IMR-90 (cell line): ENCODE results near the gene LMNTD2. TPM values are rescaled to one million over a fixed set of nuclear protein-coding genes. Genes with fewer than 3 reads are reported as not detected.

Experiments used
- ATAC-seq: fragments of 200-7000 bp; cut with Tn5 transposase; 2 replicates; pipeline ENCODE4 v1.9.1; 2020; ENCODE audit warnings: low read depth, mild to moderate bottlenecking, moderate library complexity
- BruUV-seq: library from RNA; stranded (reverse); fragments of 400-500 nt; replicated peaks from 2 replicates; lab custom pipeline; 2021; lab: Mats Ljungman, UMichigan
- CTCF ChIA-PET: fragments of 300-600 bp; formaldehyde crosslinking; extraction: SDS; loops from one replicate; lab custom pipeline; 2021; ENCODE audit warnings: antibody characterized with exemption; lab: Yijun Ruan, JAX
- POLR2A ChIA-PET: fragments of 300-600 bp; sonication (Branson Sonifier 250); formaldehyde crosslinking; loops from one replicate; lab custom pipeline; 2022; ENCODE audit warnings: antibody characterized with exemption; ENCODE audit not compliant: unreplicated experiment; lab: Charles Lee
- DNase-seq: peaks from one replicate; pipeline ENCODE4 v3.0.0; 2013
- H2AFZ ChIP-seq: replicated peaks from 2 replicates; pipeline ENCODE3; 2013; ENCODE audit warnings: low read length, mild to moderate bottlenecking; ENCODE audit not compliant: poor library complexity
- H2AK5ac ChIP-seq: 2 replicates; pipeline ENCODE4 v1.6.1; 2013; ENCODE audit warnings: low read depth, low read length, inconsistent platforms
- H2AK9ac ChIP-seq: replicated peaks from 2 replicates; pipeline ENCODE3; 2013; ENCODE audit warnings: mild to moderate bottlenecking, low read depth, low read length, moderate library complexity; ENCODE audit not compliant: poor library complexity
- H2BK120ac ChIP-seq: 2 replicates; pipeline ENCODE4 v1.6.1; 2013; ENCODE audit warnings: low read depth, low read length, inconsistent platforms
- H2BK15ac ChIP-seq: 3 replicates; pipeline ENCODE4 v1.6.1; 2013; ENCODE audit warnings: low read depth, low read length, inconsistent platforms
- H2BK20ac ChIP-seq: 2 replicates; pipeline ENCODE4 v1.6.1; 2013; ENCODE audit warnings: low read depth, mild to moderate bottlenecking, inconsistent platforms, low read length, moderate library complexity
- H2BK5ac ChIP-seq: 2 replicates; pipeline ENCODE4 v1.6.1; 2013; ENCODE audit warnings: mild to moderate bottlenecking, low read depth, low read length, inconsistent platforms; ENCODE audit not compliant: poor library complexity, severe bottlenecking
- H3K14ac ChIP-seq: replicated peaks from 2 replicates; pipeline ENCODE4 v1.6.1; 2013; ENCODE audit warnings: low read depth, low read length, inconsistent platforms
- H3K18ac ChIP-seq: 2 replicates; pipeline ENCODE4 v1.6.1; 2013; ENCODE audit warnings: low read depth, low read length, control low read depth
- H3K23ac ChIP-seq: 2 replicates; pipeline ENCODE4 v1.6.1; 2013; ENCODE audit warnings: low read depth, low read length, inconsistent platforms
- H3K27ac ChIP-seq: 2 replicates; pipeline ENCODE4 v1.5.1; 2013; ENCODE audit warnings: mild to moderate bottlenecking, control low read depth, low read length; ENCODE audit not compliant: insufficient read depth
- H3K27me3 ChIP-seq: 2 replicates; pipeline ENCODE4 v1.6.1; 2013; ENCODE audit warnings: low read length; ENCODE audit not compliant: control insufficient read depth, insufficient read depth
- H3K36me3 ChIP-seq: 2 replicates; pipeline ENCODE4 v1.6.1; 2013; ENCODE audit warnings: low read length, mixed read lengths; ENCODE audit not compliant: control insufficient read depth, insufficient read depth
- H3K4ac ChIP-seq: 2 replicates; pipeline ENCODE4 v1.6.1; 2013; ENCODE audit warnings: low read depth, low read length, inconsistent platforms
- H3K4me1 ChIP-seq: 2 replicates; pipeline ENCODE4 v1.6.1; 2013; ENCODE audit warnings: low read length, mixed read lengths; ENCODE audit not compliant: control insufficient read depth, insufficient read depth
- H3K4me2 ChIP-seq: 2 replicates; pipeline ENCODE4 v1.6.1; 2013; ENCODE audit warnings: low read depth, mild to moderate bottlenecking, control low read depth, low read length, moderate library complexity
- H3K4me3 ChIP-seq: 2 replicates; pipeline ENCODE4 v1.5.1; 2013; ENCODE audit warnings: low read depth, mild to moderate bottlenecking, control low read depth, low read length, moderate library complexity; ENCODE audit not compliant: insufficient read depth
- H3K56ac ChIP-seq: 2 replicates; pipeline ENCODE4 v1.6.1; 2013; ENCODE audit warnings: low read length, inconsistent platforms; ENCODE audit not compliant: insufficient read depth; ENCODE audit errors: extremely low read depth
- H3K79me1 ChIP-seq, 2 experiments: 2 replicates each; pipeline ENCODE4 v1.6.1; 2013; ENCODE audit warnings: low read length in 2 of 2, inconsistent platforms in 1 of 2, low read depth in 1 of 2
- H3K9ac ChIP-seq: 2 replicates; pipeline ENCODE4 v1.6.1; 2013; ENCODE audit warnings: low read depth, low read length, control low read depth
- H3K9me1 ChIP-seq: 2 replicates; pipeline ENCODE4 v1.6.1; 2013; ENCODE audit warnings: low read length, inconsistent platforms; ENCODE audit not compliant: insufficient read depth
- H3K9me3 ChIP-seq: 2 replicates; pipeline ENCODE4 v1.6.1; 2013; ENCODE audit warnings: low read length; ENCODE audit not compliant: control insufficient read depth, insufficient read depth
- H4K20me1 ChIP-seq: 2 replicates; pipeline ENCODE4 v1.6.1; 2013; ENCODE audit warnings: low read length, inconsistent platforms; ENCODE audit not compliant: insufficient read depth
- H4K5ac ChIP-seq: 2 replicates; pipeline ENCODE4 v1.6.1; 2013; ENCODE audit warnings: mild to moderate bottlenecking, low read depth, low read length, control low read depth
- H4K8ac ChIP-seq, 2 experiments: 2 replicates each; pipeline ENCODE4 v1.6.1; 2013; ENCODE audit warnings: low read depth in 2 of 2, low read length in 2 of 2, control low read depth in 1 of 2, inconsistent platforms in 1 of 2
- H4K91ac ChIP-seq: 2 replicates; pipeline ENCODE4 v1.6.1; 2013; ENCODE audit warnings: low read depth, low read length, inconsistent platforms; ENCODE audit not compliant: insufficient read depth
- BHLHE40 ChIP-seq: fragments of 150-350 bp; IDR thresholded peaks from 2 replicates; pipeline ENCODE4 v1.6.1; 2016; ENCODE audit warnings: mild to moderate bottlenecking, low read depth, low read length
- CEBPB ChIP-seq: IDR thresholded peaks from 2 replicates; pipeline ENCODE4 v1.6.1; 2012; ENCODE audit warnings: low read depth, low read length, improper control_type of control experiment
- CHD1 ChIP-seq: IDR thresholded peaks from 2 replicates; pipeline ENCODE4 v1.6.1; 2012; ENCODE audit warnings: low read depth, low read length, improper control_type of control experiment
- FOS ChIP-seq: fragments of 150-350 bp; IDR thresholded peaks from 2 replicates; pipeline ENCODE4 v1.6.1; 2016; ENCODE audit warnings: low read depth, low read length
- MAFK ChIP-seq: IDR thresholded peaks from 2 replicates; pipeline ENCODE4 v1.6.1; 2012; ENCODE audit warnings: low read depth, low read length, improper control_type of control experiment
- MXI1 ChIP-seq: IDR thresholded peaks from 2 replicates; pipeline ENCODE4 v1.6.1; 2012; ENCODE audit warnings: low read depth, mild to moderate bottlenecking, low read length, moderate library complexity, borderline replicate concordance
- RAD21 ChIP-seq: IDR thresholded peaks from 2 replicates; pipeline ENCODE4 v1.6.1; 2012; ENCODE audit warnings: low read length, improper control_type of control experiment
- RCOR1 ChIP-seq: IDR thresholded peaks from 2 replicates; pipeline ENCODE4 v1.6.1; 2012; ENCODE audit warnings: mild to moderate bottlenecking, low read length, improper control_type of control experiment; ENCODE audit not compliant: insufficient replicate concordance
- SMC3 ChIP-seq: fragments of 150-350 bp; IDR thresholded peaks from 2 replicates; pipeline ENCODE4 v1.6.1; 2016; ENCODE audit warnings: low read depth, mild to moderate bottlenecking, antibody characterized with exemption, low read length, moderate library complexity
- WGBS, 2 experiments: methylation state at CpG; one replicate each; pipeline versions ENCODE4 v1.1.5 to v1.1.7; 2013; ENCODE audit warnings: missing lambda C conversion rate in 2 of 2; ENCODE audit not compliant: insufficient read length in 1 of 2; ENCODE audit errors: extremely low coverage in 2 of 2; 5-methylcytosine and 5-hydroxymethylcytosine counted together
- dilution Hi-C: fragments of 300-500 bp; cut with HindIII; formaldehyde crosslinking; loops from one replicate; pipeline ENCODE4 v1.14.3; 2018; ENCODE audit warnings: low sequenced_read_pairs; ENCODE audit not compliant: unreplicated experiment
- in situ Hi-C: fragments of 300-500 bp; cut with MboI; formaldehyde crosslinking; loops from 3 replicates; pipeline ENCODE4 v1.14.3; 2019; ENCODE audit warnings: low sequenced_read_pairs, inconsistent platforms, mixed read lengths
- intact Hi-C: fragments of 100-400 bp; cut with micrococcal nuclease; formaldehyde crosslinking; loops from 2 replicates; pipeline ENCODE4 v1.10.0; 2022
- polyA plus RNA-seq, 3 experiments: library from polyadenylated mRNA; depleted of rRNA; stranded (reverse); fragments of >200 nt; gene quantifications; 2 replicates each; pipeline ENCODE4 v1.2.3, GENCODE V29; 2012; ENCODE audit warnings: low replicate concordance in 1 of 3
- total RNA-seq: library from RNA; depleted of rRNA; stranded (reverse); fragments of >200 nt; gene quantifications from 2 replicates; pipeline ENCODE4 v1.2.3, GENCODE V29; 2012
- TF ChIP-seq, protein P1 (sequence below): conservative IDR thresholded peaks from 2 replicates; pipeline ENCODE4 v1.5.1; 2012; ENCODE audit warnings: mild to moderate bottlenecking, low read depth, low read length, improper control_type of control experiment
- TF ChIP-seq, protein P2 (sequence below): fragments of 150-350 bp; IDR thresholded peaks from 2 replicates; pipeline ENCODE4 v1.6.1; 2017; ENCODE audit warnings: mild to moderate bottlenecking, antibody characterized with exemption, low read length, low read depth
- TF ChIP-seq, protein P3 (sequence below): fragments of 150-350 bp; IDR thresholded peaks from 2 replicates; pipeline ENCODE4 v1.6.1; 2016; ENCODE audit warnings: low read depth, mild to moderate bottlenecking, low read length, moderate library complexity, borderline replicate concordance

LMNTD2 gene
- total and polyA plus RNA-seq, 2 of the 4 experiments (the other 2 are of a cell fraction) = 0.18 to 1.3 TPM

DNA sequence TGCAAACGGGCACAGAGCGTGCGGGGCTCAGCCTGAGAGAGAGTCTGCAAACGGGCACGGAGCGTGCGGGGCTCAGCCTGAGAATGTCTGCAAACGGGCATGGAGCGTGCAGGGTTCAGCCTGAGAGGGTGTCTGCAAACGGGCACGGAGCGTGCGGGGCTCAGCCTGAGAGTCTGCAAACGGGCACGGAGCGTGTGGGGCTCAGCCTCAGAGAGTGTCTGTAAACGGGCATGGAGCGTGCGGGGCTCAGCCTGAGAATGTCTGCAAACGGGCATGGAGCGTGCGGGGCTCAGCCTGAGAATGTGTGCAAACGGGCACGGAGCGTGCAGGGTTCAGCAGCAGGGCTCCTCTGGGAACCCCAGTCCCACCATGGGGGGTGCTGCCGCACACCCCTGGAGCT lies 29.3 kb upstream of the LMNTD2 start:
- WGBS, 2 experiments = 93% methylated on average over 18 of the region's 26 CpGs; no CpG with 5 or more reads in 1 of the 2 experiments
- CTCF ChIA-PET = no interaction called here

More for the DNA sequence above, 29.3 kb upstream of the LMNTD2 start:
- no peaks in the 10 kb centered on the region for H3K9me3 ChIP-seq
- dilution Hi-C loops (no loop called here), intact Hi-C loops (no loop called here), in situ Hi-C loops (no loop called here)
- peaks cover 7% of the 10 kb centered on the region; the same call in 1 of the 2 replicates for H3K4me1 ChIP-seq
- TF ChIP-seq, protein P1, sequence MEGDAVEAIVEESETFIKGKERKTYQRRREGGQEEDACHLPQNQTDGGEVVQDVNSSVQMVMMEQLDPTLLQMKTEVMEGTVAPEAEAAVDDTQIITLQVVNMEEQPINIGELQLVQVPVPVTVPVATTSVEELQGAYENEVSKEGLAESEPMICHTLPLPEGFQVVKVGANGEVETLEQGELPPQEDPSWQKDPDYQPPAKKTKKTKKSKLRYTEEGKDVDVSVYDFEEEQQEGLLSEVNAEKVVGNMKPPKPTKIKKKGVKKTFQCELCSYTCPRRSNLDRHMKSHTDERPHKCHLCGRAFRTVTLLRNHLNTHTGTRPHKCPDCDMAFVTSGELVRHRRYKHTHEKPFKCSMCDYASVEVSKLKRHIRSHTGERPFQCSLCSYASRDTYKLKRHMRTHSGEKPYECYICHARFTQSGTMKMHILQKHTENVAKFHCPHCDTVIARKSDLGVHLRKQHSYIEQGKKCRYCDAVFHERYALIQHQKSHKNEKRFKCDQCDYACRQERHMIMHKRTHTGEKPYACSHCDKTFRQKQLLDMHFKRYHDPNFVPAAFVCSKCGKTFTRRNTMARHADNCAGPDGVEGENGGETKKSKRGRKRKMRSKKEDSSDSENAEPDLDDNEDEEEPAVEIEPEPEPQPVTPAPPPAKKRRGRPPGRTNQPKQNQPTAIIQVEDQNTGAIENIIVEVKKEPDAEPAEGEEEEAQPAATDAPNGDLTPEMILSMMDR = no peak
- TF ChIP-seq RAD21 (no peak), RCOR1 (no peak), MXI1 (no peak), FOS (no peak), BHLHE40 (no peak), MAFK (no peak), CHD1 (no peak), CEBPB (no peak), SMC3 (no peak)
- TF ChIP-seq, protein P2, sequence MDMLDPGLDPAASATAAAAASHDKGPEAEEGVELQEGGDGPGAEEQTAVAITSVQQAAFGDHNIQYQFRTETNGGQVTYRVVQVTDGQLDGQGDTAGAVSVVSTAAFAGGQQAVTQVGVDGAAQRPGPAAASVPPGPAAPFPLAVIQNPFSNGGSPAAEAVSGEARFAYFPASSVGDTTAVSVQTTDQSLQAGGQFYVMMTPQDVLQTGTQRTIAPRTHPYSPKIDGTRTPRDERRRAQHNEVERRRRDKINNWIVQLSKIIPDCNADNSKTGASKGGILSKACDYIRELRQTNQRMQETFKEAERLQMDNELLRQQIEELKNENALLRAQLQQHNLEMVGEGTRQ = no peak
- TF ChIP-seq, protein P3, sequence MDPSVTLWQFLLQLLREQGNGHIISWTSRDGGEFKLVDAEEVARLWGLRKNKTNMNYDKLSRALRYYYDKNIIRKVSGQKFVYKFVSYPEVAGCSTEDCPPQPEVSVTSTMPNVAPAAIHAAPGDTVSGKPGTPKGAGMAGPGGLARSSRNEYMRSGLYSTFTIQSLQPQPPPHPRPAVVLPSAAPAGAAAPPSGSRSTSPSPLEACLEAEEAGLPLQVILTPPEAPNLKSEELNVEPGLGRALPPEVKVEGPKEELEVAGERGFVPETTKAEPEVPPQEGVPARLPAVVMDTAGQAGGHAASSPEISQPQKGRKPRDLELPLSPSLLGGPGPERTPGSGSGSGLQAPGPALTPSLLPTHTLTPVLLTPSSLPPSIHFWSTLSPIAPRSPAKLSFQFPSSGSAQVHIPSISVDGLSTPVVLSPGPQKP = no peak
- no peak for DNase-seq
- H4K20me1 ChIP-seq = peaks cover 67% of the 10 kb centered on the region
- H4K91ac ChIP-seq = no peak overlapping the region
- H3K27ac ChIP-seq = no peak overlapping the region
- H4K8ac ChIP-seq = no peak overlapping the region
- no peaks in the 10 kb centered on the region for H3K27me3 ChIP-seq
- no peak overlapping the region for H3K14ac ChIP-seq
- H2BK120ac ChIP-seq = no peak overlapping the region
- POLR2A ChIA-PET = no interaction called here
- H3K9ac ChIP-seq = no peak overlapping the region
- peak overlapping the region; percentile 55 for H2AK9ac ChIP-seq
- H3K4me3 ChIP-seq = no peak overlapping the region
- no peak overlapping the region for H3K4ac ChIP-seq
- no peak overlapping the region for H2AK5ac ChIP-seq
- no peak overlapping the region for H3K56ac ChIP-seq
- peaks cover 6% of the 10 kb centered on the region; the same call in 1 of the 2 replicates for H3K9me1 ChIP-seq
- BruUV-seq = no TSS peak
- H2BK20ac ChIP-seq = no peak overlapping the region
- H2AFZ ChIP-seq = no peak overlapping the region
- H3K23ac ChIP-seq = no peak overlapping the region
- ATAC-seq = no peak
- no peak overlapping the region for H3K18ac ChIP-seq
- H3K36me3 ChIP-seq = peaks cover 62% of the 10 kb centered on the region
- H2BK5ac ChIP-seq = no peak overlapping the region
- no peak overlapping the region for H3K4me2 ChIP-seq
- H2BK15ac ChIP-seq = no peak overlapping the region
- H4K5ac ChIP-seq = no peak overlapping the region
- H3K79me1 ChIP-seq = peaks cover 36 to 74% of the 10 kb centered on the region in 2 experiments
